GM21367 (cell line): Measurements from ENCODE around the gene SUGP1.

ENCODE experiments used
- ATAC-seq: cut with Tn5 transposase; IDR thresholded peaks from one replicate; pipeline ENCODE4 v1.9.1; 2021; ENCODE audit not compliant: unreplicated experiment

Gene SUGP1

DNA sequence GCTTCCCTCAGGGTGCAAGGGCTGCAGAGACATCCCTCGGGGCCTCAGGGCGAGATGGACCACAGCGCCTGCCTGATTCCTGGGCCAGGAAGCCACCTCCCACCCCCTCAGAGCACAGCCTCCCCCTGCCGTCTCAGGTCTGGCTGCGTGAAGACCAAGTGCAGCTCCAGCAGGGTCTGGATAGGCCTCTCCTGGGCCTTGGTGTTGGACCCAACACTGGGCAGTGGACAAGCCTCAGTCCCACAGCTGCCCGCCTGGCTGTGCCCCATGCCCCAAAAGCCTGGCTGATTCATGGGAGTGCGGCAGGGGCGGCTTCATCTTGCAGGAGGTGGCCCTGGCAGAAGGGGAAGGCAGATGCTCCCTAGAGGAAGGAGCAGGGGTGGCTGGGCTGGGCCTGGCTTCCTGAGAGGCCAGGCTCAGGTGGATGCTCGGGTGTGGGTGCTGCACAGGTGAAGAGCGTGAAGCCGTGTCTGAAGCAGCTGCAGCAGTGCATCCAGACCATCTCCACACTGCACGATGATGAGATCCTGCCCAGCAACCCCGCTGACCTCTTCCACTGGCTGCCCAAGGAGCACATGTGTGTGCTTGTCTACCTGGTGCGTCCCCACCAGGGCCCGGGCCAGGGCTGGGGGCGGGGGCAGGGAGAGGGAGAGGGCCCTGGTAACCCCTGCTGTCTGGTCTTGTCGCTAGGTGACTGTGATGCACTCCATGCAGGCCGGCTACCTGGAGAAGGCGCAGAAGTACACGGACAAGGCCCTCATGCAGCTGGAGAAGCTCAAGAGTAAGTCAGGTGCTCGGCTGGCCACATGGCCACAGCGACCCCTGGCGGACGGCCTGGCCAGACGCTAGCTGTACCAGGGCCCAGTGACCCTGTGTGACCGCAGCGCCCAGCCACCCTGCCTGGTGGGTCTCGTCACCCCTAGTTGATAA, 22.0 kb upstream of the SUGP1 start:
- ATAC-seq, result no peak

DNA sequence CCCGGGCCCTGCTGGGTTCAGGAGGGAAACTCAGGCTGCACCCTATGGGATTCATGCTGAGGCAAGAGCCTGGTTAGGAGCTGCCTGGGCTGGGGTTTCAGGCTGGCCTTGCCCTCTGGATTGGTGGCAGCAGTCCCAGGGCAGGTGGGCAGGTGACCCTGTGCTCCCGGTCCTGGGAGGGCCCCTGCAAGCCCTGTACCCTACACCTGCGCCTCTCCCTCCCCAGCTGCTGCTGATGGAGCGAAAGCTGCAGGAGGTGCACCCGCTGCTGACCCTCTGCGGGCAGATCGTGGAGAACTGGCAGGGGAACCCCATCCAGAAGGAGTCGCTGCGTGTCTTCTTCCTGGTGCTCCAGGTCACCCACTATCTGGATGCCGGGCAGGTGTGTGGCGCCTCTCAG, 20.7 kb upstream of the SUGP1 start:
- ATAC-seq, result no peak

GRCh38 chr19:19338082-19338481, 17.8 kb upstream of the SUGP1 start:
- ATAC-seq, result no peak

GRCh38 chr19:19337120-19337519, 16.8 kb upstream of the SUGP1 start:
- no peak for ATAC-seq

DNA sequence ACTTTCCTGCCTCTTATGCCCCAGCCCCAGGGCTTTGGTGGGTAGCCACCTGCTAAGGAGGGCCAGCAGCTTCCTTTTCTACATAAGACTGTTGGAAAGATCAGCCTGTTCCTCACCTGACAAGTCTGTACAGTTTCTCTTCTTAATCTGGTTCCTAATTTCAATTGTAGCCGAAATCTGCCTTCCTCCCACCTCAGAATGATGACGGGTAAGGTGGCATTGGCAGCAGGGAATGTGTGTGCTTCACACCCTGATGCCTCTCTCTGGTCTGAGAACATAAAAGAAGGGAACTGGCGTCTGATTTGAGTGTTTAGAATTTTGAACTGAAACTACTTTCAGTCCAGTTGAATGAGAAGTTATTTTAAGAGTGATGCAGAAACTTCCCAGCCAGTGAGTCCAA, 16.3 kb upstream of the SUGP1 start:
- ATAC-seq, result no peak

DNA sequence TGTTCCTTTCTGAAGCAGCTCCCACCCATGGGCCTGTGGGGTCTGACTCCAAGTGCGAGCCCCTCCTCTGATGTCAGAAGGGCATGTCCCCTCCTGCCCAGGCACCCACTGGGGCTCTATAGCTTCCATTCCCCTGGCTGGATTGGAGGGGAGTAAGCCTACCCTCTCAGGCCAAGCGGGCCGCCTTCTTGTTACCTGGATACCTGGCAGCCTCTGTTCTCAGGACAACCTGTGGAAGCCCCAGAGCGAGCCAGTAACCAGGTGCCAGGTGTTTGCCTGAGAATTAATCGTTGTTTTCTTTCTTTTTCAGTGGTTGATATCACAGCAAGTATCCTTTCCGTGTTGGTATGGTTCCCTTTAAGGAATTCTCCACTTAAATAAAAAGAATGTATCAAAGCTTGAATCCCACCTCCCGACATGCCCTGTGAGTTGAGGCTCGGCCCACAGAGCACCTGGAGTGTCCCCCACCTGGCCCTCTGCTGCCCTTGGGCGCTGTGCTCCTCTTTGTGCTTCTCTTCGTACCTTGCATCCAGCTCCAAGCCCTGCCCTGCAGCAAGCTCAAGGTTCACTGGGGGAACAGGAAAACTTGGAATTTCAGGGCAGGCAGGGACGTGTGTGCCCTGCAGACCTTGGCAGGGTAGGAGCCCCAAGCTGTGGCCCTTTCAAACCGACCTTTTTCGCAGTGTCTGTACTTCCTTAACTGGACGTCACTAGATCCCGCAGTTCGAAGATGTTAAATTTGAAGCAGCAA, 15.3 kb upstream of the SUGP1 start:
- ATAC-seq, result no peak

- ATAC-seq, result no peak
Measured at GRCh38 chr19:19334989-19335344, 14.7 kb upstream of the SUGP1 start.

DNA sequence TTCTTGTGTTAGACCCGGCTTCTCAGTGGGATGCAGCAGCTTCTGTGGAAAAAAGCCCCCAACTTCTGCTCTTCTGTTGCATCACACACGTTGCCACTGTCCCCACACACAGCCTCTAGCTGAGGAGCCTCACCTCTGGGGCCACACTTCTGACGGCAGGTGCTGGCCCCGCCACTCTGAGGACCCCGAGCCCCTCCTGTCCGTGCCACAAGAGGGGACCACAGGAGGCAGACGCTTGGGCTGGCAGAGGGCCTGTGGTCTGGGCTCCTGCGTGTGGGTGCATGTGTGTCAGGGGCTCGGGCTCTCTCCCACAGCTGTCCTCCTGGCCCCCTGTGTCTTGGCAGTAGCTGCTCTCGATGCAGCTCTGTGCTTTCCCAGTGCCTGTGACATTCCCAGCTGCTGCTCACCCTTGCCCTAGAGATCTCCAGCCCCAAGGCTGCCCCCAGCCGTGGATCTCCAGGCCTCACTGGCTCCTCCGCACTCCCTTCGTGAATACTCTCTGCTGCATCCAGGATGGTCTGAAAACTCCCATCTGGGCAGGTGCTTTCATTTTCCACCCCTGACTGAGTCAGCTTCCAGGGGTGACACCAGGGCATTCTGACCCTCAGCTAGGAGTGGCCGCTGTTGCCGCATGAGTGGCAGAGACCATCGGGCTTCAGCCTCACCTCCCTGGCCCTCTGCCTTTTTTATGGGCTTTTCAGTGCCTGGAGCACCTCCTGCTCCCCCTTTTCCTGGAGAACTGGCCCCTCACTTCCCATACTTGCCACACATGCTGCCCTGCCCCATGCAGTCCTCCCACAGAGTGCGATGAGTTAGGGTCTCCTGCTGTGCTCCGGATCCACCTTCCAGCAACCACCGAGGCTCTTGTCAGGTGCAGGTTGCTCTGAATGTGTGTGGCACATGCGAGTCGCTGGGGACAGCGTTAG, 14.0 kb upstream of the SUGP1 start:
- ATAC-seq, result no peak

DNA sequence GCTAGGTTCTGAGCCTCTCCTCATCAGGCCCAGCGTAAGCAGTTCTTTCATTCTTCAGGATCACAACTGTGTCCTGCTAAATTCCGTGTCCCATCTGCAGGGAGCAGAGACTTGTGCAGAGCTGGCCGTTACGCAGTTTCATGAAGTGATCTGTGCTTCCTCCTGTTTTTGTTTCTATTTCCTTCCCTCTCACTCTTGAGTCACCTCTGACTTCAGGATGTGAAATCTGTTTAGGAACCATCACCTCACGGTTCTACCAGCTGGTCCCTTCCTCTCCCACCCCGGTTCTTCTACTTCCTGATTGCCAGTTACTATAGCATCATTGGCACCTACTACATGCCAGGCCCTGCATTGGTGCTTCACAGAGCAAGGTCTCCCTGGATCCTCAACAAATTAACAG, 8.8 kb upstream of the SUGP1 start:
- ATAC-seq, result no peak

DNA sequence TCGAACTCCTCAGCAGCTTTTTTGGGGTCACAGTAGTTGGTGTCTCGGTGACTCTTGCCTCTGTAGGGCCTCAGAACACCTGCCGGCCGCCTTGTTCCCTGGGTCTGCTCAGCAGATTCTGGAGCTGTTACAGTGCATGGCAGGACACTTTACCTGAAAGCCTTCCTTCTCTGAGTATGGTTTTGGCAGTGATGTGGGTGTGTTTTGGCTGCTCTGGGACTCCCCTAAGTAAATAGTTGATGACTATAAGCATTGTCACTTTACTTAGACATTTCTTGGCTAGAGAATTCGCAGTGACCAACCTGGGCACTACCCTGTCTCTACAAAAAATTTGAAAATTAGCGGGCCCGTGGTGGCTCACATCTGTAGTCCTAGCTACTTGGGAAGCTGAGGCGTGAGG, 7.4 kb upstream of the SUGP1 start:
- no peak for ATAC-seq

DNA sequence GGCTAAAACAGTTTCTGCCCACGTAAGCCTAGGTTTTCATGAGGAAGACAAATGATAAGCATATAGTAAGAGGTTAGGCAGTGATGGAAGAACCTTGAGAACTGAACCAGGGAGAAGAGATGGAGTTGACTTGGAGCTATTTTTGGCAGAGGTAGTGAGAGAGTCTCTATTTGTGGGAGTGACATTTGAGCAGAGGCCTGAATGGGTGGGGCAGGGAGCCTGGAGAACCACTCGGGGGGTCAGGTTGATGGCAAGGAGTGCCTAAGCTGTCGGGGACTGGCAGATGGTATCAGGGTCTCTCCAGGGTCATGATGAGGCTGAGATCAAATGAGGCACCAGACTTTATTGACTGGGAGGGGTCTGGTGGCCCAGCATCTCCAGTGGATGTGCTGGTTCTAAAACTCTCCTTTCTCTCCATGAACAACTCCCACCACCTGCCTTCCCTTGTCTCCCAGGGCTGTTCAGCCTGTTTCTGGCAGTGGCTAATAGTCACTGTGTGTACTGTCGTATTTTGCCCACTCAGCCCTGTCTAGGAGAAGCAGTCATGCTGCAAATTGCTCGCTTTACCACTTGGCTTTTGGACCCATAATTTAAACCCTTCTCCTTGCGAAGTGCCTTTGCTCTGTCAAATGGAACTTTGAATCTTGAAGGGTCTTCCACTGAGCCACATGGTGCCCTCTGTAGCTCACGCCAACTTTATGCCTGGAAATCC, 3.9 kb upstream of the SUGP1 start:
- no peak for ATAC-seq

- ATAC-seq, result no peak
Measured at GRCh38 chr19:19321141-19321577, 850 bp upstream of the SUGP1 start.

DNA sequence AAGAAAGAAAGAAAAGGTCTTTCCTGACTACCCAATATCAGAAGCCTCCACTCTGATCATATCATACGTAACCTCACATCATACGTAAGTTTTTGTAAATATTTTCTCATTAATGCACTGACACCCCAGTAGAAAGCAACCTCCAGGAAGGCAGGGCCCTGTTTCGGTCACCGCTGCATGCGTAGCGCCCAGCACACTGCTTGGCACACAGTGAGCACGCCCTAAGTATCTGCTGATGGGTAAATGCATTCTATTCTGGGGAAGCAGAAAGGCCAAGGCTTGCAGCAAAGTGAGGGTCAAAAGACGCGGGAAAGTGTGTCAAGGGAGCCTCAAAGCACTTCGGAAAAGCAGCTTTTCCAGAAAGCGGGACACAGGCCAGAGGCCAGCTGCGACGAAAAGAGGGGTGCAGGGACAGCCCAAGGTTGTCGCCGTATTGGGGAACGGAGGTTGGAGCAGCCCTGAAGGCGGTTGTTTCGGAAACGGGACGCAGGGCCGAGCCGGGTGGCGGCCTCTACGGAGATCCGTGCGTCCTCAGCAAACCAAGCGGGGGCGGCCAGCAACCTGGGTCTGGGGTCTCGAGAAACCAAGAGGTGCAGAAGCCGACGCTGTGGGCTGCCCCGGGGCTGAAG, 463 bp downstream of the SUGP1 start:
- ATAC-seq, result no peak

- ATAC-seq, result no peak
Measured at GRCh38 chr19:19316082-19316481, 4.2 kb downstream of the SUGP1 start.

DNA sequence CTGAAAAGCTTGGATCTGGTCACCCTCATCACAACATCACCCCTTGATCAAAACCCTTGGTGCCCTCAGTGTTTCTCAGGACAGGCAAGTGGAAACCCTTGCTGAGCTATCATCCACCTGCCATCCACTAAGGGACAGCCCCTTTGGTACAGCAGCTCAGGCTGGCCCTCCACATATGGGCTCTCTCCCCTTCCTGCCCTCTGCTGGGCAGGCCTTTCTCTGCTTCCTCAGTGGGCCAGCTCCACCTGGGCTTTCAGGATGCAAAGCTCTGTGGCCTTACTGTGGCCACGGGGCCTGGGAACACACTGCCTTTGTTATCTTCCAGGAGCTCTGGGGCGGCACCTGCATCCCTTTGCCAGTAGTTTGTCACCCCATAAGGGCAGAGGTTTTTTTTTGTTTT, 4.9 kb downstream of the SUGP1 start:
- no peak for ATAC-seq

DNA sequence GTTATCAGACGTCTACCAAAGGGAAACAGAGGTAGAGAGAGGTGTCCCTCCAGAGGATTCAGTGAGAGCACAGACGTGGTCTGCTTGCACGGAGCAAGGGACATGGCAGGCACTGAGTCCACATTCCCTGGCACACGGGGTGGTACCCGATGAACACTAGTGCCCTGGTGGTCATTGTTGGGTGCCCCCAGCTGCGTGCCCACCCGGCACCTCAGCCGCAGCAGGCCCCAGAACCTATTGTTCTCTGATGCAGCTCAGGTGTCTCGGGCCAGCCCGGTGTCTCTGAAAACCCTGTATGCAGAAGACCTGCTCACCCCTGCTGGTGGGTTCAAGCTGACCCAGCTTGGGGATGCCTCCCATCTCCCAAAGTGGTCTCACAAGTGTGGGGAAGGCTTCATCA, 11.9 kb downstream of the SUGP1 start:
- no peak for ATAC-seq

DNA sequence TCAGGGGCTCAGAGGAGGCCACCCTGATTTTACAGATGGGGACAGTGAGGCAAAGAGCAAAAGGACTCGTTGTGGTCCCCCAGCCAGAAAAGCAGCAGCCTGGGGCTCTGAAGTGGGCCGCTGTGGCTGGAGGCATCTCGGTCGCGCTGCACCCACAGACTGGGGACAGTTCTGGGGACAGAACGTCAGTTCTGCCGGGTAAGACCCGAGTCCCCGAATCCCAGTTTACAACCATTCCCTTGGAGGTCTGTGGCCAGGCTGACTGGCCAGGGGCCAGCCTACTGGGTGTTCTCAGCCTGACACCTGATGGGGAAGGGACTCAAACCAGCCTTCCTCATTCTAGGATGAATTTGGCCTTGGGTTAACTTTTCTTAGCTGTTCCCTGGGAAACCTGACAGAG, 14.1 kb downstream of the SUGP1 start:
- ATAC-seq, result no peak

GRCh38 chr19:19305696-19306095, 14.6 kb downstream of the SUGP1 start:
- ATAC-seq, result no peak

- ATAC-seq, result no peak
Measured at GRCh38 chr19:19305066-19305465, 15.2 kb downstream of the SUGP1 start.
